HEK293 (cell line): ENCODE data around the gene DSCAML1.

Experiments
- CTCF ChIA-PET: fragments of 350-600 bp; formaldehyde crosslinking; extraction: SDS; loops from one replicate; lab custom pipeline; 2021; ENCODE audit warnings: antibody characterized with exemption; lab: Yijun Ruan, JAX
- POLR2A ChIA-PET: fragments of 300-600 bp; formaldehyde crosslinking; extraction: SDS; loops from one replicate; lab custom pipeline; 2020; ENCODE audit warnings: antibody characterized with exemption, inconsistent platforms; lab: Yijun Ruan, JAX
- H3K27ac ChIP-seq: fragments of 200-500 bp; sonication (Bioruptor generic); 2 replicates; pipeline ENCODE4 v1.5.1; 2014; ENCODE audit warnings: low read depth, low read length, control low read depth, inconsistent platforms; ENCODE audit errors: extremely low read depth
- H3K36me3 ChIP-seq, 2 experiments: fragments of 200-500 bp in 1 of 2; sonication (Bioruptor generic) in 1 of 2; 1 replicate in 1 of 2; 2 replicates in 1 of 2; pipeline ENCODE4 v1.5.1; 2014 to 2017; ENCODE audit warnings: inconsistent platforms in 2 of 2, low read length in 2 of 2; ENCODE audit not compliant: control insufficient read depth in 2 of 2, insufficient read depth in 1 of 2
- H3K4me1 ChIP-seq: fragments of 200-500 bp; sonication (Bioruptor generic); 2 replicates; pipeline ENCODE4 v1.5.1; 2014; ENCODE audit warnings: mild to moderate bottlenecking, low read length, inconsistent platforms; ENCODE audit not compliant: control insufficient read depth, insufficient read depth
- H3K4me3 ChIP-seq: 2 replicates; pipeline ENCODE4 v1.5.1; 2011; ENCODE audit warnings: low read depth, mild to moderate bottlenecking, control low read depth, low read length, moderate library complexity
- H3K9me3 ChIP-seq: fragments of 200-500 bp; sonication (Bioruptor generic); 2 replicates; pipeline ENCODE4 v1.5.1; 2014; ENCODE audit warnings: low read depth, low read length, inconsistent platforms; ENCODE audit not compliant: control insufficient read depth, insufficient read depth
- PBX3 ChIP-seq: sonication (generic); formaldehyde crosslinking; IDR thresholded peaks from 2 replicates; pipeline ENCODE4 v1.8.1; 2022; ENCODE audit warnings: mild to moderate bottlenecking, moderate library complexity, missing genetic modification reagents
- REPIN1 ChIP-seq: fragments of 450-650 bp; formaldehyde crosslinking; IDR thresholded peaks from 2 replicates; pipeline ENCODE4 v1.5.1; 2017; ENCODE audit warnings: missing biosample characterization, missing genetic modification characterization, low read depth
- TSHZ1 ChIP-seq: fragments of 450-650 bp; formaldehyde crosslinking; IDR thresholded peaks from 2 replicates; pipeline ENCODE4 v1.5.1; 2016; ENCODE audit warnings: missing biosample characterization, missing genetic modification characterization, borderline replicate concordance
- ZBTB20 ChIP-seq: fragments of 450-650 bp; formaldehyde crosslinking; IDR thresholded peaks from 2 replicates; pipeline ENCODE4 v1.5.1; 2016; ENCODE audit warnings: missing biosample characterization, missing genetic modification characterization
- ZBTB7A ChIP-seq: fragments of 450-650 bp; formaldehyde crosslinking; IDR thresholded peaks from 2 replicates; pipeline ENCODE4 v1.5.1; 2016; ENCODE audit warnings: low read depth, missing biosample characterization, missing genetic modification characterization
- ZNF121 ChIP-seq: fragments of 450-650 bp; formaldehyde crosslinking; IDR thresholded peaks from 2 replicates; pipeline ENCODE4 v1.5.1; 2016; ENCODE audit warnings: missing biosample characterization, missing genetic modification characterization
- ZNF132 ChIP-seq: fragments of 450-650 bp; formaldehyde crosslinking; IDR thresholded peaks from 2 replicates; pipeline ENCODE4 v1.5.1; 2017; ENCODE audit warnings: missing biosample characterization, missing genetic modification characterization, borderline replicate concordance
- ZNF2 ChIP-seq: fragments of 450-650 bp; formaldehyde crosslinking; IDR thresholded peaks from 2 replicates; pipeline ENCODE4 v1.5.1; 2016; ENCODE audit warnings: missing biosample characterization, missing genetic modification characterization
- ZNF302 ChIP-seq: fragments of 450-650 bp; formaldehyde crosslinking; IDR thresholded peaks from 2 replicates; pipeline ENCODE4 v1.5.1; 2016; ENCODE audit warnings: missing biosample characterization, missing genetic modification characterization, low read depth
- ZNF335 ChIP-seq: fragments of 450-650 bp; formaldehyde crosslinking; conservative IDR thresholded peaks from 2 replicates; pipeline ENCODE4 v1.5.1; 2016; ENCODE audit warnings: missing biosample characterization, missing genetic modification characterization
- ZNF37A ChIP-seq: fragments of 450-650 bp; IDR thresholded peaks from 2 replicates; pipeline ENCODE4 v1.5.1; 2018; ENCODE audit warnings: missing biosample characterization, missing genetic modification characterization
- ZNF513 ChIP-seq: fragments of 450-650 bp; IDR thresholded peaks from 2 replicates; pipeline ENCODE4 v1.5.1; 2018; ENCODE audit warnings: missing biosample characterization, missing genetic modification characterization
- ZNF530 ChIP-seq: fragments of 450-650 bp; formaldehyde crosslinking; IDR thresholded peaks from 2 replicates; pipeline ENCODE4 v1.5.1; 2016; ENCODE audit warnings: low read depth, missing biosample characterization, missing genetic modification characterization
- ZNF544 ChIP-seq: fragments of 450-650 bp; formaldehyde crosslinking; IDR thresholded peaks from 2 replicates; pipeline ENCODE4 v1.5.0; 2017; ENCODE audit warnings: missing biosample characterization, missing genetic modification characterization
- ZNF623 ChIP-seq: fragments of 450-650 bp; formaldehyde crosslinking; IDR thresholded peaks from 2 replicates; pipeline ENCODE4 v1.5.1; 2016; ENCODE audit warnings: missing biosample characterization, missing genetic modification characterization
- ZNF776 ChIP-seq: fragments of 450-650 bp; formaldehyde crosslinking; IDR thresholded peaks from 2 replicates; pipeline ENCODE4 v1.5.0; 2017; ENCODE audit warnings: missing biosample characterization, missing genetic modification characterization, borderline replicate concordance
- ZSCAN18 ChIP-seq: fragments of 450-650 bp; formaldehyde crosslinking; IDR thresholded peaks from 2 replicates; pipeline ENCODE4 v1.5.1; 2016; ENCODE audit warnings: missing biosample characterization, missing genetic modification characterization

DSCAML1 gene

GRCh38 chr11:117574551-117574950 is 222.5 kb downstream of the DSCAML1 start (continued):
- no peak for TF ChIP-seq TSHZ1 (tag by site-specific recombination)
- no peak for TF ChIP-seq ZNF302
- no peak for TF ChIP-seq ZSCAN18 (tag by site-specific recombination)
- TF ChIP-seq ZNF2: no peak
- TF ChIP-seq ZBTB20 (tag by site-specific recombination): no peak
- TF ChIP-seq ZNF121 (tag by site-specific recombination): no peak
- TF ChIP-seq ZNF37A (tag by site-specific recombination): no peak
- no peak for TF ChIP-seq ZNF776 (tag by site-specific recombination)
- no peak for TF ChIP-seq ZNF513
- no peak for TF ChIP-seq ZBTB7A

- no peak for TF ChIP-seq REPIN1 (tag by site-specific recombination)
- no peak for TF ChIP-seq ZNF132 (tag by site-specific recombination)
- no peak for TF ChIP-seq ZNF623
- TF ChIP-seq PBX3 (CRISPR knock-in tag): no peak
- H3K9me3 ChIP-seq: no peaks in the 10 kb centered on the region
- ChIA-PET CTCF (interaction anchor here (1.2 kb wide), 1 partner anchor 48 kb away, joined by 3 read pairs; no protein-coding TSS in a partner anchor), POLR2A (no interaction called here)
- H3K4me3 ChIP-seq: no peak overlapping the region
- H3K27ac ChIP-seq: no peak overlapping the region
- no peaks in the 10 kb centered on the region for H3K4me1 ChIP-seq
- no peaks in the 10 kb centered on the region for H3K36me3 ChIP-seq
Measured at GRCh38 chr11:117573326-117573725, 223.7 kb downstream of the DSCAML1 start.

GRCh38 chr11:117572671-117573070 is 224.3 kb downstream of the DSCAML1 start:
- no peaks in the 10 kb centered on the region for H3K36me3 ChIP-seq
- H3K4me3 ChIP-seq: no peak overlapping the region
- no peak overlapping the region for H3K27ac ChIP-seq
- POLR2A ChIA-PET: no interaction called here
- no peaks in the 10 kb centered on the region for H3K4me1 ChIP-seq
- TF ChIP-seq ZNF530 (tag by site-specific recombination): no peak
- no peak for TF ChIP-seq ZNF544
- no peak for TF ChIP-seq ZNF335 (tag by site-specific recombination)
- H3K9me3 ChIP-seq: no peaks in the 10 kb centered on the region
- CTCF ChIA-PET: no interaction called here
